ENCODE measurements around the gene E2F8. TPM values are rescaled to one million over a fixed set of nuclear protein-coding genes. Genes with fewer than 3 reads are reported as not detected.

E2F8 gene
- total RNA-seq, 1 donor from 2014 or later, result 0.62 TPM

DNA sequence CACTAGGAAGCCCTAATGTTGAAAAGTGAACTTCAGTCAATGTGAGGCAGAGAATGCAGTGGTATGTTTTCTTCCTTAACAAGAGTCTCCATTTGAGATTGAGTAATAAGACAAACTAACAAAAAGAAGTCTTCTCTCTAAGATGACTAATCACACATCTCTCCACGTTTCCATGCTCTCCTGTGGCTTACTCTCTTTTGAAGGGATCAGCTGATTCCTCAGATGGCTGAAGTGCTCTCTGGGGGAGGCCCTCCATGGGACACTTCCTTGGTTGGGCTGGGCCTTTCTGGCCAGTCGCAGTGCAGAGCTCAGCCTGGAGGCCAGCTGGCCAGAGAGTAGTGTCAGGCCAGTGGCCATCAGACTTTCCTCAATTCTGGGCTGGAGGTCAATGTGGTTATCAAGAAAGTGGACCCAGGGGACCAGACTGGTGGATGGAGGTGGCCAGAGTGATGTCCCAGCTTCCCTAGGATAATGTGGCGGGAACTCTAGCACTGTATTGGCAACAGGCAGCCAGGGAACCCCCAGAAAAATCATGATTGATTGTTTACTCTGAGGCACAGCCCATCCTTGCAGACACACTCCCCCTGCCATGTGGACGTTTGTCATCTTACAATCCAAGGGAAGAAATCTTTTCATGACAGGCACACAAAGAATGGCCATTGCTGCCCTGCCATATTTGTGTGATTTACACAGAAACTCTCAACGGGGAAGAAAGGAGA lies 53.5 kb downstream of the E2F8 start:
- DNase-seq, result no peak

GRCh38 chr11:19185516-19186052 lies 55.2 kb downstream of the E2F8 start:
- no peak for DNase-seq

- no peak for DNase-seq
These were observed 55.7 kb downstream of the E2F8 start for GRCh38 chr11:19185036-19185435.

DNA sequence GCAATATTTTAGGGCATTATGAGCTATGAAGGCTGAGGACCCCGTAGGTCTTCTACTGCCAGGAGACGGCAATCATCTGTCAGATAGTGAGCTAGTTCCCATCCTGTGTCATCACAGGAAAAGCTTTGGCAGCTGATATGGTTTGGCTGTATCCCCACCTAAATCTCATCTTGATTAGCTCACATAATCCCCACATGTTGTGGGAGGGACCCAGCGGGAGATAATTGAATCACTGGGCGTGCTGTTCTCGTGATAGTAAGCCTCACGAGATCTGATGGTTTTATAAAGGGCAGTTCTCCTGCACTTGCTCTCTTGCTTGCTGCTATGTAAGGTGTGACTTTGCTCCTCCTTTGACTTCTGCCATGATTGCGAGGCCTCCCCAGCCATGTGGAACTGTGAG lies 57.1 kb downstream of the E2F8 start:
- DNase-seq, result no peak

- no peak for DNase-seq
These were observed 59.0 kb downstream of the E2F8 start for GRCh38 chr11:19181531-19182261.

- DNase-seq, result no peak
These were observed 64.0 kb downstream of the E2F8 start for GRCh38 chr11:19176629-19177186.

Other genes with a start within 250 kb of the E2F8 start
- not detected for gene MRGPRX2, start 180.2 kb downstream of the E2F8 start, total RNA-seq
- 49.8 TPM for gene ZDHHC13, start 123.8 kb downstream of the E2F8 start, total RNA-seq
- gene CSRP3, start 39.0 kb downstream of the E2F8 start, total RNA-seq, result 0.31 TPM

All from occipital lobe (tissue), 2 donors.